ENCODE results near the gene SLC9A7. TPM values are rescaled to one million over a fixed set of nuclear protein-coding genes. Genes with fewer than 3 reads are reported as not detected.

SLC9A7 gene
- total and polyA plus RNA-seq, 2 donors (not counting 3 experiments of a cell fraction or from before 2014, with no cell fraction given) = 4.6 to 7.5 TPM

DNA sequence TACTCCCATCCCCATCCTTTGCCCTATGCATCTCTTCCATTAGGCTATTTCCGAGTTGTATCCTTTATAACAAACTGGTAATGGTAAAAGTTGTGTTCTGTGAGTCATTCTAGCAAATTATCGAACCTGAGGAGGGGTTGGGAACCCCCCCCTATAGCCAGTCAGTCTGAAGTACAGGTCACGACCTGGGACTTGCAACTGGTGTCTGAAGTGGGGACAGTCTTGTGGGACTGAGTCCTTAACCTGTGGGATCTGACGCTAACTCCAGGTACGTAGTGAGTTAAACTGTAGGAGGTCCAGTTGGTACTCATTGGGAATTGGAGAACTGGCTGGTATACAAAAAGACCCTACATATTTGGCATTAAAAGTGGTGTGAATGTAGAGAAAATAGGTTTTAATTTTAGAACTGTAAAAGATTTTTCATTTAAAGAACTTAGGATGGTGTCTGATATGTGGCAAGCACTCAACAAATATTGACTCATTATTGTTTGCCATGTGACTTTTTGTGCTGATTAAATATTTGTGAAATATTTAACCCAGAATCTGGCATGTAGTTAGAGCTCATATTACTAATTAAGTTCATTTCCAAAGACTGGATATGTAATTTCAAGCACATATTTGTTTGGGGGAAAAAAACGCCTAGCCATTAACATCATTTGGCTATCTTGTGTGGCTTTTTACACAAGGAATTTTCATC lies 134.7 kb downstream of the SLC9A7 start:
- ChIA-PET CTCF (no interaction called here), POLR2A (no interaction called here)
- Histone ChIP-seq H3K36me3 (ENCODE audit: control insufficient read depth in 2 of 2, extremely low read depth in 1 of 2, insufficient read depth in 2 of 2, low read length in 2 of 2) (no peaks in the 10 kb centered on the region), H3K4me3 (replicated peaks in 1 of 3; ENCODE audit: insufficient read depth in 1 of 3, low read depth in 1 of 3, low read length in 3 of 3) (no peak overlapping the region), H3K9me1 (replicated peaks; ENCODE audit: control insufficient read depth, extremely low read depth, insufficient read depth, low read length) (no peaks in the 10 kb centered on the region), H3K27ac (ENCODE audit: insufficient read depth, low read depth, low read length) (no peak overlapping the region), H3K79me2 (ENCODE audit: control insufficient read depth, insufficient read depth, low read length) (no peaks in the 10 kb centered on the region), H3K4me2 (ENCODE audit: insufficient read depth, low read length) (no peak overlapping the region), H3K27me3 (ENCODE audit: control insufficient read depth in 2 of 2, insufficient read depth in 2 of 2, low read length in 2 of 2) (no peaks in the 10 kb centered on the region), H4K20me1 (replicated peaks; ENCODE audit: control insufficient read depth, extremely low read depth, insufficient read depth, low read length) (no peaks in the 10 kb centered on the region), H3K9ac (replicated peaks; ENCODE audit: extremely low read depth, insufficient read depth, low read length) (no peak overlapping the region), H2AFZ (ENCODE audit: low read depth, low read length) (no peak overlapping the region), H3K4me1 (ENCODE audit: control insufficient read depth, extremely low read depth, insufficient read depth, low read length) (peaks cover 31% of the 10 kb centered on the region), H3K9me3 (replicated peaks; ENCODE audit: control insufficient read depth, insufficient read depth, low read length) (no peaks in the 10 kb centered on the region)
- no peak for FAIRE-seq
- TF ChIP-seq, protein P1, sequence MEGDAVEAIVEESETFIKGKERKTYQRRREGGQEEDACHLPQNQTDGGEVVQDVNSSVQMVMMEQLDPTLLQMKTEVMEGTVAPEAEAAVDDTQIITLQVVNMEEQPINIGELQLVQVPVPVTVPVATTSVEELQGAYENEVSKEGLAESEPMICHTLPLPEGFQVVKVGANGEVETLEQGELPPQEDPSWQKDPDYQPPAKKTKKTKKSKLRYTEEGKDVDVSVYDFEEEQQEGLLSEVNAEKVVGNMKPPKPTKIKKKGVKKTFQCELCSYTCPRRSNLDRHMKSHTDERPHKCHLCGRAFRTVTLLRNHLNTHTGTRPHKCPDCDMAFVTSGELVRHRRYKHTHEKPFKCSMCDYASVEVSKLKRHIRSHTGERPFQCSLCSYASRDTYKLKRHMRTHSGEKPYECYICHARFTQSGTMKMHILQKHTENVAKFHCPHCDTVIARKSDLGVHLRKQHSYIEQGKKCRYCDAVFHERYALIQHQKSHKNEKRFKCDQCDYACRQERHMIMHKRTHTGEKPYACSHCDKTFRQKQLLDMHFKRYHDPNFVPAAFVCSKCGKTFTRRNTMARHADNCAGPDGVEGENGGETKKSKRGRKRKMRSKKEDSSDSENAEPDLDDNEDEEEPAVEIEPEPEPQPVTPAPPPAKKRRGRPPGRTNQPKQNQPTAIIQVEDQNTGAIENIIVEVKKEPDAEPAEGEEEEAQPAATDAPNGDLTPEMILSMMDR (IDR thresholded peaks at IDR 0.05; ENCODE audit: extremely low read depth in 1 of 2, insufficient read depth in 1 of 2, low read depth in 1 of 2, low read length in 2 of 2) = no peak
- TF ChIP-seq MYC (IDR thresholded peaks at IDR 0.05; ENCODE audit: low read depth, low read length) (no peak), GATA2 (IDR thresholded peaks at IDR 0.05; ENCODE audit: insufficient read depth, insufficient read length, low read depth, low read length) (no peak), EZH2 (IDR thresholded peaks at IDR 0.05; ENCODE audit: borderline replicate concordance, low read depth, low read length, severe bottlenecking) (no peak), FOS (IDR thresholded peaks at IDR 0.05; ENCODE audit: borderline replicate concordance, insufficient read depth, low read length) (no peak), JUN (IDR thresholded peaks at IDR 0.05; ENCODE audit: borderline replicate concordance, insufficient read depth, insufficient read length, low read depth) (no peak), POLR2A (IDR thresholded peaks at IDR 0.05; ENCODE audit: low read depth, low read length) (no peak), POLR2AphosphoS5 (IDR thresholded peaks at IDR 0.05; ENCODE audit: insufficient read depth, low read depth, low read length) (no peak)
- TF ChIP-seq, protein P2, sequence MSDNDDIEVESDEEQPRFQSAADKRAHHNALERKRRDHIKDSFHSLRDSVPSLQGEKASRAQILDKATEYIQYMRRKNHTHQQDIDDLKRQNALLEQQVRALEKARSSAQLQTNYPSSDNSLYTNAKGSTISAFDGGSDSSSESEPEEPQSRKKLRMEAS (IDR thresholded peaks at IDR 0.05; ENCODE audit: insufficient read depth, insufficient read length) = no peak
- dilution Hi-C loops (cut with MboI; ENCODE audit: extremely low pct_ligation_motif_present, low sequenced_read_pairs) (no loop called here), intact Hi-C loops (cut with micrococcal nuclease) (no loop called here)
- no peak for DNase-seq (ENCODE audit: low read depth, low spot score)
- BruUV-seq (replicated peaks) = no TSS peak
